GM12878 (cell line): Measurements from ENCODE around the gene IL37. TPM values are rescaled to one million over a fixed set of nuclear protein-coding genes. Genes with fewer than 3 reads are reported as not detected.

Source experiments
- ATF7 ChIP-seq: fragments of 450-650 bp; IDR thresholded peaks from 2 replicates; pipeline ENCODE4 v1.6.1; 2016; ENCODE audit warnings: low read depth, mild to moderate bottlenecking
- CBX5 ChIP-seq: sonication (generic); IDR thresholded peaks from 2 replicates; pipeline ENCODE4 v1.6.1; 2016; ENCODE audit warnings: low read depth, moderate library complexity, mild to moderate bottlenecking, inconsistent platforms
- CEBPB ChIP-seq, 2 experiments: fragments of 150-350 bp in 1 of 2; IDR thresholded peaks; 2 replicates each; pipeline ENCODE4 v1.6.1; 2012 to 2014; ENCODE audit warnings: low read depth in 2 of 2, low read length in 2 of 2, borderline replicate concordance in 1 of 2, inconsistent platforms in 1 of 2
- EP300 ChIP-seq, 2 experiments: fragments of 150-350 bp in 1 of 2; IDR thresholded peaks; 2 replicates each; pipeline ENCODE4 v1.6.1; 2011 to 2012; ENCODE audit warnings: low read depth in 2 of 2, low read length in 2 of 2, borderline replicate concordance in 1 of 2, improper control_type of control experiment in 1 of 2, inconsistent platforms in 1 of 2; ENCODE audit not compliant: control insufficient read depth in 1 of 2
- FOS ChIP-seq: IDR thresholded peaks from 3 replicates; pipeline ENCODE4 v1.6.1; 2011; ENCODE audit warnings: borderline replicate concordance; ENCODE audit not compliant: insufficient read length; ENCODE audit errors: extremely low read depth
- HCFC1 ChIP-seq: fragments of 150-350 bp; IDR thresholded peaks from 2 replicates; pipeline ENCODE4 v1.6.1; 2014; ENCODE audit warnings: low read length
- KAT2A ChIP-seq: conservative IDR thresholded peaks from 2 replicates; pipeline ENCODE4 v1.6.1; 2011; ENCODE audit warnings: low read depth, low read length; ENCODE audit not compliant: control insufficient read depth
- KDM1A ChIP-seq: fragments of 200-600 bp; sonication (generic); IDR thresholded peaks from 2 replicates; pipeline ENCODE4 v1.6.1; 2016; ENCODE audit warnings: borderline replicate concordance
- MEF2A ChIP-seq: IDR thresholded peaks from 2 replicates; pipeline ENCODE4 v1.6.1; 2011; ENCODE audit warnings: low read depth, mild to moderate bottlenecking, low read length, moderate library complexity; ENCODE audit not compliant: insufficient read depth
- MYC ChIP-seq: IDR thresholded peaks from 2 replicates; pipeline ENCODE4 v1.6.1; 2011; ENCODE audit warnings: mild to moderate bottlenecking, low read length, moderate library complexity, inconsistent platforms; ENCODE audit not compliant: insufficient read depth, insufficient replicate concordance, insufficient read length, severe bottlenecking
- NFIC ChIP-seq: IDR thresholded peaks from 2 replicates; pipeline ENCODE4 v1.6.1; 2012; ENCODE audit warnings: low read depth, mild to moderate bottlenecking, inconsistent platforms, low read length, moderate library complexity
- NKRF ChIP-seq: fragments of 450-650 bp; conservative IDR thresholded peaks from 2 replicates; pipeline ENCODE4 v1.6.1; 2017; ENCODE audit warnings: mild to moderate bottlenecking, moderate library complexity
- POLR2A ChIP-seq: IDR thresholded peaks from 2 replicates; pipeline ENCODE4 v1.6.1; 2011; ENCODE audit warnings: low read depth, mild to moderate bottlenecking, low read length
- RUNX3 ChIP-seq: IDR thresholded peaks from 2 replicates; pipeline ENCODE4 v1.6.1; 2012; ENCODE audit warnings: low read length, inconsistent platforms
- SMARCA5 ChIP-seq: fragments of 450-650 bp; IDR thresholded peaks from 2 replicates; pipeline ENCODE4 v1.6.1; 2017; ENCODE audit warnings: mild to moderate bottlenecking
- SPI1 ChIP-seq: IDR thresholded peaks from 2 replicates; pipeline ENCODE4 v1.6.1; 2011; ENCODE audit warnings: low read depth, mild to moderate bottlenecking, low read length, moderate library complexity, borderline replicate concordance; ENCODE audit not compliant: insufficient read depth
- SUPT20H ChIP-seq: IDR thresholded peaks from 2 replicates; pipeline ENCODE4 v1.6.1; 2011; ENCODE audit warnings: low read depth, mild to moderate bottlenecking, low read length, moderate library complexity, borderline replicate concordance; ENCODE audit not compliant: control insufficient read depth
- TAF1 ChIP-seq: IDR thresholded peaks from 2 replicates; pipeline ENCODE4 v1.6.1; 2011; ENCODE audit warnings: mild to moderate bottlenecking, low read depth, low read length, borderline replicate concordance
- TCF12 ChIP-seq: IDR thresholded peaks from 2 replicates; pipeline ENCODE4 v1.6.1; 2011; ENCODE audit warnings: low read depth, mild to moderate bottlenecking, low read length
- ZBTB40 ChIP-seq: fragments of 450-650 bp; IDR thresholded peaks from 2 replicates; pipeline ENCODE4 v1.6.1; 2016; ENCODE audit warnings: mild to moderate bottlenecking, moderate library complexity, borderline replicate concordance
- ZNF622 ChIP-seq: fragments of 450-650 bp; IDR thresholded peaks from 2 replicates; pipeline ENCODE4 v1.6.1; 2017; ENCODE audit warnings: mild to moderate bottlenecking, inconsistent platforms
- ZZZ3 ChIP-seq: IDR thresholded peaks from 2 replicates; pipeline ENCODE4 v1.6.1; 2011; ENCODE audit warnings: low read depth; ENCODE audit not compliant: control insufficient read depth, insufficient read length
- polyA plus RNA-seq, 11 experiments: library from polyadenylated mRNA; depleted of rRNA in 4 of 11; unstranded in 6 of 11; stranded (reverse) in 5 of 11; fragments of >200 nt; fragmentation: Nextera tagmentation in 4 of 11; fragmentation: Illumina TruSeq in 1 of 11; extraction: Ambion mirVana in 4 of 11; extraction: Trizol in 1 of 11; gene quantifications; 1 replicate in 1 of 11; 2 replicates in 10 of 11; pipeline versions ENCODE4 v1.2.1 to v1.2.3, GENCODE V29; 2011 to 2016; ENCODE audit warnings: inconsistent platforms in 2 of 11, missing spikeins in 2 of 11, low read depth in 1 of 11
- total RNA-seq, 4 experiments: library from RNA; depleted of rRNA in 3 of 4; stranded (reverse); fragments of >200 nt in 3 of 4; fragmentation: Illumina TruSeq in 1 of 4; extraction: Trizol in 1 of 4; gene quantifications; 2 replicates each; pipeline versions ENCODE4 v1.2.1 to v1.2.3, GENCODE V29; 2013 to 2021

The IL37 gene
- total and polyA plus RNA-seq, 10 of the 15 experiments (the other 5 are each of a cell fraction or from before 2014, with no cell fraction given): 0.41 to 0.54 TPM; not detected in 8

GRCh38 chr2:112881217-112881985, 29.6 kb upstream of the IL37 start (continued):
- no peak for TF ChIP-seq CBX5
- no peak for TF ChIP-seq ZZZ3
- TF ChIP-seq POLR2A: 0 out of 2 replicates have a peak, but pooled peaks have one; percentile 33
- no peak for TF ChIP-seq ZNF622
- peak; percentile 86 for TF ChIP-seq RUNX3
- TF ChIP-seq MYC: no peak
- peak; percentile 72 to 83; a peak in 3 of 4 replicates for TF ChIP-seq EP300 (IDR thresholded peaks at IDR 0.05; ENCODE audit: borderline replicate concordance in 1 of 2, control insufficient read depth in 1 of 2, low read depth in 2 of 2, low read length in 2 of 2)
- no peak for TF ChIP-seq SMARCA5
- TF ChIP-seq FOS: no peak
- TF ChIP-seq KAT2A: no peak
- no peak for TF ChIP-seq SUPT20H
- no peak for TF ChIP-seq TAF1
- TF ChIP-seq MEF2A: 0 out of 2 replicates have a peak, but pooled peaks have one; percentile 34
- TF ChIP-seq NFIC: peak; percentile 79; the same call in 1 of the 2 replicates
- no peak for TF ChIP-seq ZBTB40
- no peak for TF ChIP-seq CEBPB (IDR thresholded peaks at IDR 0.05; ENCODE audit: borderline replicate concordance in 1 of 2, low read depth in 2 of 2, low read length in 2 of 2)
- peak; percentile 53 for TF ChIP-seq SPI1
- TF ChIP-seq TCF12: peak; percentile 97
- TF ChIP-seq KDM1A: no peak
- no peak for TF ChIP-seq HCFC1
- TF ChIP-seq ATF7: peak; percentile 12; the same call in 1 of the 2 replicates
- no peak for TF ChIP-seq NKRF
